GM12865 (cell line): ENCODE data around the gene SGPP1.
A peak's percentile ranks its signal among the peaks of the same experiment; 100 is the strongest.
"Not testable (repeated sequence)": the region's sequence is repeated elsewhere in the genome, so short reads cannot be mapped to it uniquely, and the experiment has no call there.

Experiments
- DNase-seq: peaks from one replicate; pipeline ENCODE4 v3.0.0; 2010; ENCODE audit warnings: low read depth
- H3K4me3 ChIP-seq: 2 replicates; pipeline ENCODE4 v1.5.1; 2011; ENCODE audit warnings: mild to moderate bottlenecking, low read depth, low read length, control low read depth
- TF ChIP-seq, protein P1 (sequence below): IDR thresholded peaks from 2 replicates; pipeline ENCODE4 v1.5.1; 2011; ENCODE audit warnings: low read length, control low read depth, low read depth, inconsistent platforms; ENCODE audit not compliant: insufficient read depth; ENCODE audit errors: missing control alignments

Gene SGPP1

DNA sequence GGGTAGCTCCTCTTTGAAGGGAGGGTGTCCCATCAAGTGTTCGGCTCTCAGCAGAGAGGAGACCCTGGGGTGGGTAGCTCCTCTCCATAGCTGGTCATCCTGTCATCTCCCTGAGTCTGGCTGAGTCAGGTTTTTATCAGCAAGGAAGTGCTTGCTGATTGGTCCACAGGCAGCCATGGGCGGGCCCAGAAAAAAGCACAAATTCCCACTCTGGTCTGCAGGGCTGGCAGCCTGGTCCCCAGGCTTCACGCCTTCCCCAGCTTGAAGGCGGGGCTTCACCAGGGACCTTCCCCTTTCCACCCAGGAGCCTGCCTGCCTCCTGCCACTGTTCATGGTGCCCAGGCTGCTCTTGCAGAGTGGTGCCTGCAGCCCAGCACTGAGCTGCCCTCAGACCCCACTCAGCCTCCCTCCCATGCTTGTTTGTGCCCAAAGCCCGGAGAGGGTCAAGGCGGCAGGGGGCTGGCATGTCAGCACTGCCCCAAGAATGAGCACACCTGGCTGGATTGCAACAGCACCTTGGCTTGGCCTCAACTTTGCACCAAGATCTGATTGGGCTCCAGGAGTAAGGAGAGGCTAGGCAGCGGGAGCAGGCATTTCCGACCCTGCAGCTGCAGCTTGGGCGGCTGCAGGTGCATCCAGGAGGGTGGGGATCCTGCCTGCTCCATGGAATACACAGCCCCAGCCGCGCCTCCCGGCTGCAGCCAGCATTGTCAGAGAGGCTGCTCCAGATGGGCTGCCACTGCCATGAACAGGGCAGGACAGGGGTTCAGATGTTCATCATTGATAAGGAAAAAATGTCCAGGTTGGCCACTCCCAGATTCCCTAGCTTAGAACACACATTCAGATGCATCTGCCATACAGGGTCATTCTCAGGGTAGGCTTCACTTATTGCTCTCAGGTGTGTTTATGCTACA, 64.2 kb downstream of the SGPP1 start:
- peak; percentile 29 for DNase-seq
- TF ChIP-seq, protein P1, sequence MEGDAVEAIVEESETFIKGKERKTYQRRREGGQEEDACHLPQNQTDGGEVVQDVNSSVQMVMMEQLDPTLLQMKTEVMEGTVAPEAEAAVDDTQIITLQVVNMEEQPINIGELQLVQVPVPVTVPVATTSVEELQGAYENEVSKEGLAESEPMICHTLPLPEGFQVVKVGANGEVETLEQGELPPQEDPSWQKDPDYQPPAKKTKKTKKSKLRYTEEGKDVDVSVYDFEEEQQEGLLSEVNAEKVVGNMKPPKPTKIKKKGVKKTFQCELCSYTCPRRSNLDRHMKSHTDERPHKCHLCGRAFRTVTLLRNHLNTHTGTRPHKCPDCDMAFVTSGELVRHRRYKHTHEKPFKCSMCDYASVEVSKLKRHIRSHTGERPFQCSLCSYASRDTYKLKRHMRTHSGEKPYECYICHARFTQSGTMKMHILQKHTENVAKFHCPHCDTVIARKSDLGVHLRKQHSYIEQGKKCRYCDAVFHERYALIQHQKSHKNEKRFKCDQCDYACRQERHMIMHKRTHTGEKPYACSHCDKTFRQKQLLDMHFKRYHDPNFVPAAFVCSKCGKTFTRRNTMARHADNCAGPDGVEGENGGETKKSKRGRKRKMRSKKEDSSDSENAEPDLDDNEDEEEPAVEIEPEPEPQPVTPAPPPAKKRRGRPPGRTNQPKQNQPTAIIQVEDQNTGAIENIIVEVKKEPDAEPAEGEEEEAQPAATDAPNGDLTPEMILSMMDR: no peak
- no peak overlapping the region for H3K4me3 ChIP-seq

DNA sequence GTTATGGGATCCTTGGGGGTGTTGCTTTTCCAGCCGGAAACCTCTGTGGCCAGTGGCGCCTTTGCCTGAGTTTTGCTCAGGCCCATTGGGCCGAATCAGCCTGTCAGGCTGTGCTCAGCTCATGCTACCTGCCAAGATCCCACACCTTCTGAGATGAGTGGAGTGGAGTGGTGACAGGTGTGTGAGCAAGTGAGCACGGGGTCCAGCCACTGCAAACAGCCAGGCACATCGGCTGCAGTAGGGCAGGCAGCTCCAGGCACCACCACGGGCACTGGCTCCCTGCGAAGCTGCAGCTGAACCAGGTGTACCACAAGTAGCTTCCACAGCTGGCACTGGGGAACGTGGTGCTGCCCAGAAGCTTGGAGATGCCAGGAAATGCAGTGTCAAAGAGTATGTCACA, 65.1 kb downstream of the SGPP1 start:
- TF ChIP-seq, protein P1: no peak

DNA sequence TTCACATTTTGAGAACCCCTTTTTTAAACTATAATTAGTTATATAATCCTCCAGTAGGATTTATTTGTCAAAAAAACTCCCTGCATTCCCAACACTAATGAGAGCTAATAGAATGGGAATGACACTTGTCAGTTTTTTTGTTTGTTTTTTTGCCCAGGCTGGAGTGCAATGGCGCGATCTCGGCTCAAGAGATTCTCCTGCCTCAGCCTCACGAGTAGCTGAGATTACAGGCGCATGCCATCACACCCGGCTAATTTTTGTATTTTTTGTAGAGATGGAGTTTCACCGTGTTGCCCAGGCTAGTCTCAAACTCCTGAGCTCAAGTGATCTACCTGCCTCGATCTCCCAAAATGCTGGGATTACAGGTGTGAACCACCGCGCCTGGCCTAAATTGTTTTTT, 66.0 kb downstream of the SGPP1 start:
- DNase-seq, H3K4me3 ChIP-seq: not testable (repeated sequence)

More for the DNA sequence above, 65.1 kb downstream of the SGPP1 start:
- no peak for DNase-seq
- H3K4me3 ChIP-seq: no peak overlapping the region

DNA sequence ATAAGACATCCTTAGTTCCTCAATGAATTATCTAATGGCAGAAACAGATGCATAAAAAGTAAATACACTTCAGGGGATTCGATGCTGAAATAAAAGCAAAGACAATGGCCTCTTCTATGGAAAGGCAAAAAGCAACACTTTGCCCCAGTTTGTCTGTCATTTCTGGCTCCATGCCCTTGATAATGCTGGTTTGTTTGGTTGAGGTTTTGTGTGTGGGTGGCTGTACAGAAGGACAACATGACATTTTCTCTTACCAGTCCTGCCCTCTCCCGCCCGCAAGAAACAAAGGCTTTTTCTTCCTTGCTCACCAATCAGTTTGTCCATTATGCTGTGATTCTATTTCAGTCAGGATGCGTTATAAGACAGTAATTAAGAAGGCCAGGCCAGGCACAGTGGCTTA, 68.1 kb downstream of the SGPP1 start:
- TF ChIP-seq, protein P1: no peak
- no peak for DNase-seq
- H3K4me3 ChIP-seq: no peak overlapping the region

DNA sequence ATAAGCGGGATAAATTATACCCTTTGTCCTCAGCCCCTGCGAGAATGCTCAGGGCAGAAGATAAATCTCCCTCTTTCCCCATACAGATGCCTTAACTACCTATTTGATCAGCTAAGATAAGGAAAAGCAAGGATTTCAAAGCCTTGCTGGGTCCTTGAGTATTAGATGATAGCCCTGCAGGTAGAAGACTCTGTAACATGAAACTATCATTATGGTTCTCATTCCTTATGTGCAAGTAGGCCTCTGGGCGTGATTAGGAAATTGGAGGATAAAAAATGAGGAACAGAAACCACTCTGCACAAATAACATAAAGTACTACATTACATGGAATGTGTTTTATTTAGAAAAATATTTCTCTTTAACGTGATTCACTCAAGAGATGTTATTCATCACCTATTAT, 71.7 kb downstream of the SGPP1 start:
- TF ChIP-seq, protein P1: no peak
- no peak for DNase-seq
- no peak overlapping the region for H3K4me3 ChIP-seq

DNA sequence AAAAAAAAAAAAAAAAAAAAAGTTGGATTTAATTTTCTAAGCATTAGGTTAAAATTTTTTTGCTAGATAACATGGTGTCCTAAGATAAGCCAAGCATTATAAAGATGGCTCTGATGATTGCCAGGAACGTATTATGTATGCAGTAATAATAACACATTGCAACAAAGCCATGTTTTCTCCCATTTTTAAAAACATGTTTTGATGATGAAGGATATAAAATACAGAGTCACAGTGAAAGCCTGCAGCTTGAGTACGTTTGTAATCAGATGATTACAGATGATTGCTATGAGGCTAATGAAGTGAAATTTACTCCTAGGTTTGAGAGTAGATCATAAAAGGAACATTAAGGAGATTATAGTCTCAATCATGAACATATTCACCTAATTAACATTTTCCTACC, 72.9 kb downstream of the SGPP1 start:
- no peak overlapping the region for H3K4me3 ChIP-seq
- TF ChIP-seq, protein P1: no peak
- no peak for DNase-seq

DNA sequence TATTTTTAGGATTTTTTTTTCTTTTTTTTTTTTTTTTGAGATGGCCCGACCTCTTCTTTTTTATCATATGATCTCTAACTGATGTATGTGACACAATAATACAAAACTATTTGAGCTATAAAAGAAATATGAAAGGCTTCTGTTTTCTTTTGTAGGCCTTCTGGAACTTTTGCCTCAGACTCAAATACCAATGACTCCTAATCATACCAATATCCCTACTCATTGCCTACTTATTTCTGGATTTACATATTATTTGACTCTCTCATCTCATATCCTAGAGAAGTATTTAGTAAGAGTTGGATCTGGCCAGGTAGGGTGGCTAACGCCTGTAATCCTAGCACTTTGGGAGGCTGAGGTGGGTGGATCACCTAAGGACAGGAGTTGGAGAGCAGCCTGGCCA, 73.5 kb downstream of the SGPP1 start:
- no peak for DNase-seq
- TF ChIP-seq, protein P1: no peak

More for the DNA sequence above, 73.5 kb downstream of the SGPP1 start:
- H3K4me3 ChIP-seq: no peak overlapping the region
